Panc1 (cell line): ENCODE data around the gene SLCO3A1.

Experiments
- TF ChIP-seq, protein P1 (sequence below): fragments of 450-650 bp; IDR thresholded peaks from 2 replicates; pipeline ENCODE4 v1.5.1; 2017; ENCODE audit warnings: mild to moderate bottlenecking
- TF ChIP-seq, protein P2 (sequence below), 2 experiments: IDR thresholded peaks; 2 replicates each; pipeline ENCODE4 v1.6.1; 2011 to 2012; ENCODE audit warnings: low read depth in 2 of 2, control low read depth in 1 of 2, low read length in 1 of 2, mild to moderate bottlenecking in 1 of 2, moderate library complexity in 1 of 2; ENCODE audit not compliant: insufficient read depth in 1 of 2

DNA sequence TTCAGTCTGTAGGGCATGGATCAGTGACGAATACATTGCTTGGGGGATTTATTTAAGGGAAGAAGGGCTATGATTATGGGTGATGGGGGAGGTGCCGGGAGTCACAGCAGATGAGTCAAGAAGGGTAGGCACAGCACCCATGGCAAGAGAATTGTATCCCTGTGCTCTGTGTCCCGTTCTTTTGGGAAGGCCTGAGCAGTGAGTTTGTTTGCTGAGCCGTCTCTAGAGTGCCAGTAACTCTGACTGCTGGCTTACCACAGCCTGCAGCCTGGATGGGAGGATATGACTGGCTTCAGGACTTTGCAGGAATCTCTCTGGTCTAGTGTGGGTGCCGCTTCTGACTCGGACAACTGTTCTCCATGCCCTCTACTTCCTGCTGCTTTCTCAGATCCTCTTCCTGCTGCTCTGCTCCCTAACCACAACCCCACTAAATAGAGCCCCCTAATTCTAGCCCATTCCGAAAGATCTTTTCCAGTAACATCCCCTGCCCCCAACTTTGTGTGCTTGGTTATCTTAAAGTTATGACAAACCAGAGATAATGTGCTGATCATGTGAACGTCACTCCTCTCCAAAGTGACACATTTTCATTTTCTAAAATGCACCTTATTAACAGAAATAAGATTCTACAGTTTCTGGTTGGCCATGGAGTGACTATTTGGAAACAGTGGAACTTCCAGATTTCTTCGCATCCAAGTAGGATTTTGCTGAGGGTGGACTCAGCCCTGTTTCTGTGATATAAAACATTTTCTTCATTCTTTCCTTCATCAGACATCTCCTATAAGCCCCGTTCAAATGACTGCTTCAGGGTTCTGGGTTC, 239.0 kb downstream of the SLCO3A1 start:
- TF ChIP-seq, protein P1, sequence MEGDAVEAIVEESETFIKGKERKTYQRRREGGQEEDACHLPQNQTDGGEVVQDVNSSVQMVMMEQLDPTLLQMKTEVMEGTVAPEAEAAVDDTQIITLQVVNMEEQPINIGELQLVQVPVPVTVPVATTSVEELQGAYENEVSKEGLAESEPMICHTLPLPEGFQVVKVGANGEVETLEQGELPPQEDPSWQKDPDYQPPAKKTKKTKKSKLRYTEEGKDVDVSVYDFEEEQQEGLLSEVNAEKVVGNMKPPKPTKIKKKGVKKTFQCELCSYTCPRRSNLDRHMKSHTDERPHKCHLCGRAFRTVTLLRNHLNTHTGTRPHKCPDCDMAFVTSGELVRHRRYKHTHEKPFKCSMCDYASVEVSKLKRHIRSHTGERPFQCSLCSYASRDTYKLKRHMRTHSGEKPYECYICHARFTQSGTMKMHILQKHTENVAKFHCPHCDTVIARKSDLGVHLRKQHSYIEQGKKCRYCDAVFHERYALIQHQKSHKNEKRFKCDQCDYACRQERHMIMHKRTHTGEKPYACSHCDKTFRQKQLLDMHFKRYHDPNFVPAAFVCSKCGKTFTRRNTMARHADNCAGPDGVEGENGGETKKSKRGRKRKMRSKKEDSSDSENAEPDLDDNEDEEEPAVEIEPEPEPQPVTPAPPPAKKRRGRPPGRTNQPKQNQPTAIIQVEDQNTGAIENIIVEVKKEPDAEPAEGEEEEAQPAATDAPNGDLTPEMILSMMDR: no peak
- TF ChIP-seq, protein P2, sequence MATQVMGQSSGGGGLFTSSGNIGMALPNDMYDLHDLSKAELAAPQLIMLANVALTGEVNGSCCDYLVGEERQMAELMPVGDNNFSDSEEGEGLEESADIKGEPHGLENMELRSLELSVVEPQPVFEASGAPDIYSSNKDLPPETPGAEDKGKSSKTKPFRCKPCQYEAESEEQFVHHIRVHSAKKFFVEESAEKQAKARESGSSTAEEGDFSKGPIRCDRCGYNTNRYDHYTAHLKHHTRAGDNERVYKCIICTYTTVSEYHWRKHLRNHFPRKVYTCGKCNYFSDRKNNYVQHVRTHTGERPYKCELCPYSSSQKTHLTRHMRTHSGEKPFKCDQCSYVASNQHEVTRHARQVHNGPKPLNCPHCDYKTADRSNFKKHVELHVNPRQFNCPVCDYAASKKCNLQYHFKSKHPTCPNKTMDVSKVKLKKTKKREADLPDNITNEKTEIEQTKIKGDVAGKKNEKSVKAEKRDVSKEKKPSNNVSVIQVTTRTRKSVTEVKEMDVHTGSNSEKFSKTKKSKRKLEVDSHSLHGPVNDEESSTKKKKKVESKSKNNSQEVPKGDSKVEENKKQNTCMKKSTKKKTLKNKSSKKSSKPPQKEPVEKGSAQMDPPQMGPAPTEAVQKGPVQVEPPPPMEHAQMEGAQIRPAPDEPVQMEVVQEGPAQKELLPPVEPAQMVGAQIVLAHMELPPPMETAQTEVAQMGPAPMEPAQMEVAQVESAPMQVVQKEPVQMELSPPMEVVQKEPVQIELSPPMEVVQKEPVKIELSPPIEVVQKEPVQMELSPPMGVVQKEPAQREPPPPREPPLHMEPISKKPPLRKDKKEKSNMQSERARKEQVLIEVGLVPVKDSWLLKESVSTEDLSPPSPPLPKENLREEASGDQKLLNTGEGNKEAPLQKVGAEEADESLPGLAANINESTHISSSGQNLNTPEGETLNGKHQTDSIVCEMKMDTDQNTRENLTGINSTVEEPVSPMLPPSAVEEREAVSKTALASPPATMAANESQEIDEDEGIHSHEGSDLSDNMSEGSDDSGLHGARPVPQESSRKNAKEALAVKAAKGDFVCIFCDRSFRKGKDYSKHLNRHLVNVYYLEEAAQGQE (IDR thresholded peaks at IDR 0.05; ENCODE audit: insufficient read depth in 1 of 2, low read depth in 2 of 2, low read length in 1 of 2): no peak
